Measurements from ENCODE around the gene ECE2.
"Not testable (repeated sequence)": the region's sequence is repeated elsewhere in the genome, so short reads cannot be mapped to it uniquely, and the experiment has no call there.

The ECE2 gene

GRCh38 chr3:184241141-184241446 is 34.7 kb upstream of the ECE2 start:
- DNase-seq = no peak

GRCh38 chr3:184241447-184242296 is 34.1 kb upstream of the ECE2 start:
- DNase-seq = peak; percentile 11

DNA sequence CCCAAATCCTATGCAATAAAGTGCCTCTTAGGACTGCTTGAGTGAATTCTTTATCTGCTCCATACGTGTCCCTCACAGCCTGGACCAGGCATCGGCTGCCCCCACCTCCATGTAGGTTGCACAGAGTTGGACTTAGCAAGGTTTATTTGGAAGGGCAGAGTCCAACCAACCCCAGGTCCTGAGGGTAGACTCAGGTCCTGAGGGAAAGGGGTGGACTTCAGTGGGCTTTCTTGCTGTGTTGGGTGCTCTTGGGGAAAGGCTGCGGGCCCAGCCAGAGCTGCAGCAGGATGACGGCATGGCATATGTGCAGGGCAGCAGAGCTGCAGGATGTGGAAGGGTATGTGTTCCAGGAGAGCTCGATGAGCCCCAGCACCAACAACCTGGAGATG is 33.5 kb upstream of the ECE2 start:
- DNase-seq = no peak

GRCh38 chr3:184248454-184249411 is 27.1 kb upstream of the ECE2 start, which contains the start of gene ALG3:
TSS of gene ALG3 (minus strand) at chr3:184248962. CDS start at chr3:184248940, 22 bp downstream.
- DNase-seq = peak; percentile 86

GRCh38 chr3:184249412-184250166 is 26.2 kb upstream of the ECE2 start, which contains the start of gene EEF1AKMT4:
TSS of gene EEF1AKMT4 (plus strand) at chr3:184249672. CDS start at chr3:184249695, 23 bp downstream.
- peak; percentile 98 for DNase-seq

DNA sequence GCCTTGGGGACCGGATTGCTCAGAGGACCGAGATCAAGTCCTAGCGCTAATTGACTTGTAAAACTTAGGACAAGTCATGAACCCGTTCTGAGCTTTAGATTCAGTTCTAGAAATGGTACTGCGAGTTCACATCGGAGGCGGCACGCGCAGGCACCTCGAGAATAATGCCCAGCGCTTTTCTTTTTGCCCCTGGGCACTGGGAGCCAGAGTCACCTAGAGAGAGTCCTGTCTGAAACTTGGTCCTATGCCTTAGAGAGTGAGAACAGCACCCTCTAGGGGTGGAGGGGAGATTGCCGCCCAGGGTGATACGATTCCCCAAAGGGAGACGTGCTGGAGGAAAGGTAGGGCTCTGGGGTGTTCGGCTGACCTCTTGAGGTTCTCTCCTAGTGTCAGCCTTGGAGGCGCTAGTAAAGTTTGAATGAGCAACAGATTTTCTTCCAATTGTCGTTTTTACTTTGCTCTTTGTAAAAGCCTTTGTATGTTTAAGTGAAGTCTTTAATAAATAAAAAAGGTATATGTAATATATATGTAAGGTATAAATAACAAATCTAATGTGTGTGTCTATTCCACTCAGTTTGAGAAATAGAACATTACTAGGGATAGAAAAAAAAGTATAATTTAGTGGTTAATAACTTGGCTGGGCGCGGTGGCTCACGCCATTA is 25.5 kb upstream of the ECE2 start:
- DNase-seq = peak; percentile 92

GRCh38 chr3:184255291-184256039 is 20.4 kb upstream of the ECE2 start:
- DNase-seq = no peak

DNA sequence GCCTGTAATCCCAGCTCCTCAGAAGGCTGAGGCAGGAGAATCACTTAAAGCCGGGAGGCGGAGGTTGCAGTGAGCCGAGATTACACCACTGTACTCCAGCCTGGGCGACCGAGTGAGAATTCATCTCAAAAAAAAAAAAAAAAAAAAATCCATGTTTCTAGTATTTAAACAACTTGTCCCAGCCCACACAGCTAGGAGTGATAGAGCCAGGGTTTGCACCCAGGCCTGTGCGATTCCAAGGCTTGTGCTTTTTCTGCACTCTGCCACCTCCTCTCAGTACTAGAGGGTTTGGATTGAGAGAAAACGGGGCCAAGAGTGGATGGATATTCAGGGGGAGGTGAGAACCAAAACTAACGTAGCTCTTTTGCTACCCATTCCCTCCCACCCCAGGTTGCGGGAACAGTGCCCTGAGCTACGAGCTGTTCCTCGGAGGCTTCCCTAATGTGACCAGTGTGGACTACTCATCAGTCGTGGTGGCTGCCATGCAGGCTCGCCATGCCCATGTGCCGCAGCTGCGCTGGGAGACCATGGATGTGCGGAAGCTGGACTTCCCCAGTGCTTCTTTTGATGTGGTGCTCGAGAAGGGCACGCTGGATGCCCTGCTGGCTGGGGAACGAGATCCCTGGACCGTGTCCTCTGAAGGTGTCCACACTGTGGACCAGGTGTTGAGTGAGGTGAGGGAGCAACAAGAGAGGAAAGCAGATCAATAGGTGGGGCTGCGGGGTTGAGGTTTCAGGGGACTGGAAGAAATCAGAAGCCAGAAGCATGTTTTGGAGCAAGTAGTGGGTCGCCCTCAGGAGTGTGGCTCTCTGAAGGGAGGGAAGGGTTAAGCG is 18.5 kb upstream of the ECE2 start:
- DNase-seq = no peak

DNA sequence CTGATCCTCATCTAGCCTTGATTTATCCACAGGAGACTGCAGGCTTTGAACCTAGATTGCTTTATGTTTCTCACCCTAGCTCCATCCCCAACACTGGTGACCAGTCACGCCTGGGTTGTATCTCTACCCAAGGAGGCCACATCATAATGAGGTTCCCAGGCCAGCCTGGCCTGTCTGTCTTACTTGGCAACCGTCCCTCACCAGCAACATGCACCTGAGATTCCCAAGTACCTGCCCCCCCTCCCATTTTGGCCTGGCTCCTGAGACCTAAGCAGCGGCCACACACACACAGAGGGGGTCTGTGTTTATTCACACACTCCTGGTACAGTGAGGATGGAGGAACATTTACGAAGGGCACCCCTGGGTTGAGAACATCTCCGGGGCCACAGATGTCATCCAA is 16.9 kb upstream of the ECE2 start:
- no peak for DNase-seq

GRCh38 chr3:184259396-184259877 is 16.4 kb upstream of the ECE2 start:
- no peak for DNase-seq

DNA sequence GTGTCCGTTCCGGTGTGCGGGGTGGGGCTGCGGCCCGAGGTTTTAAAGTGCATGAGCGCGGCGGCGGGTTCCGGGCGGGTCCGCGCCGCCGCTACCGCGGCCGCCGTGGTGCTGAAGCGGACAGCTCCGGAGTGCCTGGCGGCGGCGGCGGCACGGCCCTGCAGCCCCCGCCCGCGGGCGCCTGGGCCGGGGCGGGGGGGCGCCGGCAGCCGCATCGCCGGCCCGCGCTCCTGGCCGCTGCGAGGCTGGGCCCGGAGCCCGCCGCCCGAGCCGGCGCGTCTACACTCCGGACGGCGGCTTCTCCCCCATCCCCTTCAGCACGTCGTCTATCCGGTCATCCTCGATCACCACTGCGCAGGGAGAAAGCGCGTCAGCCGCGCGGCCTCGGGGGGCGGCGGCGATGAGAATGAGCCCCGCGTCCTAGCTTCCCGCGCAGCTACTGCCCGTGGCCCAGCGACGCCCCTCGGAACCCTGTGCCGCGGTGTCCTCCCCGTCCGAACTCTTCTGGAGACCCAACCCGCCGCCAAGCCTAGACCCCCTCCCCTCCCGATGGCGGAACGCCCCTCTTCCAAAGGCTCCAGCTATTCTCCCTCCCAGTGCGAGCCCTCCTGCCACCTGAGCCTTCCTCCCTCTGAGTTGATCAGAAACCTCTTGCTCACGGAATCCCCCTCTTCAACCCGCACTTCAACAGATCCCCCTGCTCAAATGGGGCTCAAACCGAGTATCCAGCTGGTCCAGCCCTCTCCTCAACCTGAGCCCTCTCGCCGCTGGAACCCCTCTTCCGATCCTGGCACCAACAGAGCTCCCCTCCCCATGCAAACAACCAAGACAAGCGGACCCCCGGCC is 15.7 kb upstream of the ECE2 start:
- DNase-seq = peak; percentile 36

DNA sequence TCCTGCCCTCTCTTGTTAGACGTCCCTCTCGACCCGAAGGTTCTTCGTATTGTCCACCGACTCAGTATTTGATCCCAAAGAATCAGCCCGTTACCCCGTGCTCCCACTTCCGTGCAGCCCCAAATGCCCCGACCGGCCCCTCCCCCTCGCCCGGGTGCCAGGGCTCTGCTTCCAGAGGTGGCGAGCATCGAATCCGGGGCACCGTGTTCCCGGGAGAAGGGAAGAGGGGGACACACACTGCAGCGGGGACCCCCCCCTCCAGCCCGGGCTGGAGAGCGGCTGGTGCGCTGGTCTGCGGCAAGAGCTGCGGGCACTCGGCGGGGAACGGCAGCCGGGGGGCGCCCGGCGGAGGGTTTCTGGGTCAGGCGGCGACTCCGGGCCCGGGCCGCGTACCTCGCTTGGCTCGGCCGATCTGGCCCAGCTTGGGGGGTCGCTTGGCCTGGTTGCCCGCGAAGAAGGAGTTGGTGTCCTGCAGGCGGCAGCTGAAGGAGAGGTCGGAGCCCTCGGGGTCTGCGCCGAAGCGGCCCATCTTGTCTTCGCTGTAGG is 15.0 kb upstream of the ECE2 start:
- no peak for DNase-seq

- DNase-seq = peak; percentile 82
These were observed 14.5 kb upstream of the ECE2 start, which contains the start of gene CAMK2N2 for GRCh38 chr3:184261270-184261853. TSS of gene CAMK2N2 (minus strand) at chr3:184261553. CDS start at chr3:184261285, 268 bp downstream.

- DNase-seq = peak; percentile 61
These were observed 13.7 kb upstream of the ECE2 start for GRCh38 chr3:184261854-184262763.

DNA sequence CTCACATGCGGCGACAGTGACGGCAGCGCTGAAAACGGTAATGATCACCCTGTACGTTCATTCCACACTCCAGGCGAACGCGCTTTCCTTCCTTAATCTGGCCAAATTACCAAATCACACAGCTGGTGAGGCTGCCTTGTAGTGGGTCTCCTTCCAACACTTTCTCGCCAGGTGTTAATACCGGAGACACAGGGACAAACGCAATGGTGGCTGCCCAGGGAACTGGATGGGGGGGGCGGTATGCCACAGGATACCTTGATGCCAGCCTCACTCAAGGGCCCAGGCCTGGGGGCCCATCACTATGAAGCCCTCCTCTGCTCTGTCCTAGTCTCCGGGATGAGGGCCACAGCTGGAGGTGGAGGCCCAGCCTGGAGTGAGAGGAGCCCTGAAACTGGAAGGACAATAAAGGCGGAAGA is 13.1 kb upstream of the ECE2 start:
- DNase-seq = no peak

- not testable (repeated sequence) for DNase-seq
These were observed 8.6 kb upstream of the ECE2 start for GRCh38 chr3:184267249-184267648.

GRCh38 chr3:184272269-184272668 is 3.6 kb upstream of the ECE2 start:
- DNase-seq = no peak

DNA sequence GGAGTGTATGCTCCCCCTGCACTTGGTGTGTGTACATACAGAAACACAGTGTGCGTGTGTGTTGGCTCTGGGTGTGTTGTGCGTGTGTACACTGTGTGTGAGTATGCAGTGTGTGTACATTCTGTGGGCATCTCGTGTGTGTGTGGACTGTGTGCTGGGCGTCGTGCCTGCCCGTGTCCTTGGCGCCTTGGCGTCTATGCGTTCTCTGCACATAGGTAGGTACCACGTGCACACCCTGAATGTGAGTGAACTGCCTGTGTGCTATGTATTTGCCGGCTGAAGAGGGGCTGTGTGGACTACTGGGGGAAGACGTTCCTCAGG is 481 bp upstream of the ECE2 start:
- DNase-seq = no peak

Data from EL (cell line).